HepG2 (cell line): ENCODE measurements around the gene DHX8. TPM values are rescaled to one million over a fixed set of nuclear protein-coding genes. Genes with fewer than 3 reads are reported as not detected.

Experiments used
- AFF4 ChIP-seq: sonication (generic); formaldehyde crosslinking; IDR thresholded peaks from 2 replicates; pipeline ENCODE4 v1.4.0; 2020; ENCODE audit warnings: missing genetic modification reagents
- CEBPG ChIP-seq: IDR thresholded peaks from 2 replicates; pipeline ENCODE4 v1.6.1; 2016
- CHD4 ChIP-seq: fragments of 200-600 bp; sonication (generic); IDR thresholded peaks from 2 replicates; pipeline ENCODE4 v1.7.0; 2017; ENCODE audit warnings: mild to moderate bottlenecking, low read length, borderline replicate concordance
- GTF2F1 ChIP-seq: fragments of 150-350 bp; IDR thresholded peaks from 2 replicates; pipeline ENCODE4 v1.6.1; 2014; ENCODE audit warnings: low read length
- HCFC1 ChIP-seq: fragments of 150-350 bp; IDR thresholded peaks from 2 replicates; pipeline ENCODE4 v1.6.1; 2014; ENCODE audit warnings: low read depth, low read length
- HDAC1 ChIP-seq: sonication (generic); formaldehyde crosslinking; IDR thresholded peaks from 2 replicates; pipeline ENCODE4 v1.5.1; 2020; ENCODE audit warnings: mild to moderate bottlenecking, missing genetic modification reagents
- HNF1B ChIP-seq: sonication (generic); formaldehyde crosslinking; IDR thresholded peaks from 2 replicates; pipeline ENCODE4 v1.5.1; 2020; ENCODE audit warnings: mild to moderate bottlenecking, moderate library complexity, missing genetic modification reagents
- HNF4A ChIP-seq: sonication (generic); formaldehyde crosslinking; IDR thresholded peaks from 2 replicates; pipeline ENCODE4 v1.4.0; 2020; ENCODE audit warnings: missing genetic modification reagents
- RXRB ChIP-seq: IDR thresholded peaks from 2 replicates; pipeline ENCODE4 v1.6.1; 2016; ENCODE audit warnings: borderline replicate concordance, missing genetic modification reagents, missing compliant biosample characterization
- ZBTB10 ChIP-seq: sonication (generic); formaldehyde crosslinking; IDR thresholded peaks from 2 replicates; pipeline ENCODE4 v1.4.0; 2020; ENCODE audit warnings: missing genetic modification reagents, borderline replicate concordance
- ZFP90 ChIP-seq: sonication (generic); formaldehyde crosslinking; IDR thresholded peaks from 2 replicates; pipeline ENCODE4 v1.8.0; 2022; ENCODE audit warnings: missing genetic modification reagents, mild to moderate bottlenecking, inconsistent platforms, borderline replicate concordance
- ZNF232 ChIP-seq: sonication (generic); formaldehyde crosslinking; IDR thresholded peaks from 2 replicates; pipeline ENCODE4 v1.4.0; 2020; ENCODE audit warnings: missing genetic modification reagents, borderline replicate concordance
- ZNF3 ChIP-seq: IDR thresholded peaks from 2 replicates; pipeline ENCODE4 v1.7.0; 2017; ENCODE audit warnings: inconsistent platforms
- ZNF44 ChIP-seq: sonication (generic); formaldehyde crosslinking; IDR thresholded peaks from 2 replicates; pipeline ENCODE4 v1.5.1; 2020; ENCODE audit warnings: mild to moderate bottlenecking, missing genetic modification reagents
- ZNF572 ChIP-seq: sonication (generic); formaldehyde crosslinking; IDR thresholded peaks from 2 replicates; pipeline ENCODE4 v1.5.1; 2020; ENCODE audit warnings: mild to moderate bottlenecking, missing genetic modification reagents
- polyA plus RNA-seq, 8 experiments: library from polyadenylated mRNA; depleted of rRNA in 3 of 8; stranded (reverse) in 7 of 8; unstranded in 1 of 8; fragments of >200 nt; fragmentation: Illumina TruSeq in 4 of 8; extraction: Trizol in 4 of 8; gene quantifications; 2 replicates each; pipeline versions ENCODE4 v1.2.1 to v1.2.3, GENCODE V29; 2011 to 2016; ENCODE audit warnings: low read depth in 4 of 8, missing spikeins in 1 of 8, mixed read lengths in 1 of 8; ENCODE audit not compliant: insufficient read depth in 1 of 8
- total RNA-seq, 5 experiments: library from RNA; depleted of rRNA; stranded (reverse); fragments of >200 nt; fragmentation: Illumina TruSeq; extraction: Trizol; gene quantifications; 2 replicates each; pipeline ENCODE4 v1.2.3, GENCODE V29; 2016; ENCODE audit warnings: low read depth in 1 of 5
- TF ChIP-seq, protein P1 (sequence below): sonication (generic); formaldehyde crosslinking; IDR thresholded peaks from 2 replicates; pipeline ENCODE4 v1.4.0; 2020; ENCODE audit warnings: missing genetic modification reagents
- TF ChIP-seq, protein P2 (sequence below): sonication (generic); formaldehyde crosslinking; IDR thresholded peaks from 2 replicates; pipeline ENCODE4 v1.4.0; 2020; ENCODE audit warnings: missing genetic modification reagents

DHX8 gene
- total and polyA plus RNA-seq, 2 of the 13 experiments (the other 11 are each of a cell fraction or from before 2014, with no cell fraction given) = 24.8 to 48.9 TPM

- TF ChIP-seq, protein P1, sequence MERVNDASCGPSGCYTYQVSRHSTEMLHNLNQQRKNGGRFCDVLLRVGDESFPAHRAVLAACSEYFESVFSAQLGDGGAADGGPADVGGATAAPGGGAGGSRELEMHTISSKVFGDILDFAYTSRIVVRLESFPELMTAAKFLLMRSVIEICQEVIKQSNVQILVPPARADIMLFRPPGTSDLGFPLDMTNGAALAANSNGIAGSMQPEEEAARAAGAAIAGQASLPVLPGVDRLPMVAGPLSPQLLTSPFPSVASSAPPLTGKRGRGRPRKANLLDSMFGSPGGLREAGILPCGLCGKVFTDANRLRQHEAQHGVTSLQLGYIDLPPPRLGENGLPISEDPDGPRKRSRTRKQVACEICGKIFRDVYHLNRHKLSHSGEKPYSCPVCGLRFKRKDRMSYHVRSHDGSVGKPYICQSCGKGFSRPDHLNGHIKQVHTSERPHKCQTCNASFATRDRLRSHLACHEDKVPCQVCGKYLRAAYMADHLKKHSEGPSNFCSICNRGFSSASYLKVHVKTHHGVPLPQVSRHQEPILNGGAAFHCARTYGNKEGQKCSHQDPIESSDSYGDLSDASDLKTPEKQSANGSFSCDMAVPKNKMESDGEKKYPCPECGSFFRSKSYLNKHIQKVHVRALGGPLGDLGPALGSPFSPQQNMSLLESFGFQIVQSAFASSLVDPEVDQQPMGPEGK (CRISPR knock-in tag) = peak; percentile 20; the same call in 1 of the 2 replicates
- TF ChIP-seq GTF2F1 (no peak), ZFP90 (CRISPR knock-in tag) (no peak), HNF4A (CRISPR knock-in tag) (peak; percentile 52; the same call in 1 of the 2 replicates), ZNF3 (peak; percentile 72; the same call in 1 of the 2 replicates), AFF4 (no peak), CEBPG (CRISPR knock-in tag) (peak; percentile 25), ZBTB10 (CRISPR knock-in tag) (peak; percentile 82; the same call in 1 of the 2 replicates), ZNF572 (0 out of 2 replicates have a peak, but pooled peaks have one; percentile 55), ZNF232 (CRISPR knock-in tag) (no peak), CHD4 (peak; percentile 84; the same call in 1 of the 2 replicates), ZNF44 (CRISPR knock-in tag) (no peak), RXRB (CRISPR knock-in tag) (0 out of 2 replicates have a peak, but pooled peaks have one; percentile 12), HDAC1 (peak; percentile 35; the same call in 1 of the 2 replicates), HNF1B (CRISPR knock-in tag) (peak; percentile 81), HCFC1 (no peak)
- TF ChIP-seq, protein P2, sequence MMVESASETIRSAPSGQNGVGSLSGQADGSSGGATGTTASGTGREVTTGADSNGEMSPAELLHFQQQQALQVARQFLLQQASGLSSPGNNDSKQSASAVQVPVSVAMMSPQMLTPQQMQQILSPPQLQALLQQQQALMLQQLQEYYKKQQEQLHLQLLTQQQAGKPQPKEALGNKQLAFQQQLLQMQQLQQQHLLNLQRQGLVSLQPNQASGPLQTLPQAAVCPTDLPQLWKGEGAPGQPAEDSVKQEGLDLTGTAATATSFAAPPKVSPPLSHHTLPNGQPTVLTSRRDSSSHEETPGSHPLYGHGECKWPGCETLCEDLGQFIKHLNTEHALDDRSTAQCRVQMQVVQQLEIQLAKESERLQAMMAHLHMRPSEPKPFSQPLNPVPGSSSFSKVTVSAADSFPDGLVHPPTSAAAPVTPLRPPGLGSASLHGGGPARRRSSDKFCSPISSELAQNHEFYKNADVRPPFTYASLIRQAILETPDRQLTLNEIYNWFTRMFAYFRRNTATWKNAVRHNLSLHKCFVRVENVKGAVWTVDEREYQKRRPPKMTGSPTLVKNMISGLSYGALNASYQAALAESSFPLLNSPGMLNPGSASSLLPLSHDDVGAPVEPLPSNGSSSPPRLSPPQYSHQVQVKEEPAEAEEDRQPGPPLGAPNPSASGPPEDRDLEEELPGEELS (CRISPR knock-in tag) = 0 out of 2 replicates have a peak, but pooled peaks have one; percentile 15
Observed at GRCh38 chr17:43572368-43572980, 88.7 kb downstream of the DHX8 start (continued).
